Small intestine (tissue), 7 donors: ENCODE data around the gene ACADVL. TPM values are rescaled to one million over a fixed set of nuclear protein-coding genes. Genes with fewer than 3 reads are reported as not detected.

Experiments used
- DNase-seq, 2 donors: peaks; one replicate each; pipeline versions ENCODE4 v3.0.0 to v3.0.0-alpha.2; 2013
- FAIRE-seq: peaks from 2 replicates; lab custom pipeline; 2012; peaks lifted over from hg19 to GRCh38; lab: Jason Lieb, UNC
- H3K27ac ChIP-seq, 3 donors: one replicate each; pipeline ENCODE4 v1.5.1; 2013; ENCODE audit warnings: low read length in 2 of 3, mild to moderate bottlenecking in 2 of 3, control low read depth in 1 of 3, inconsistent platforms in 1 of 3, low read depth in 1 of 3, moderate library complexity in 1 of 3
- H3K27me3 ChIP-seq, 3 donors: one replicate each; pipeline ENCODE4 v1.6.1; 2013; ENCODE audit warnings: low read length in 3 of 3, inconsistent platforms in 1 of 3; ENCODE audit not compliant: control insufficient read depth in 3 of 3, insufficient read depth in 3 of 3
- H3K36me3 ChIP-seq, 3 donors: one replicate each; pipeline ENCODE4 v1.6.1; 2013; ENCODE audit warnings: low read length in 3 of 3, inconsistent platforms in 1 of 3, low read depth in 1 of 3, mild to moderate bottlenecking in 1 of 3, moderate library complexity in 1 of 3; ENCODE audit not compliant: control insufficient read depth in 3 of 3, insufficient read depth in 2 of 3
- H3K4me1 ChIP-seq, 3 donors: one replicate each; pipeline ENCODE4 v1.6.1; 2013; ENCODE audit warnings: low read length in 2 of 3, inconsistent platforms in 1 of 3, low read depth in 1 of 3, mild to moderate bottlenecking in 1 of 3, moderate library complexity in 1 of 3; ENCODE audit not compliant: control insufficient read depth in 3 of 3, insufficient read depth in 2 of 3
- H3K4me3 ChIP-seq, 3 donors: one replicate each; pipeline ENCODE4 v1.5.1; 2013; ENCODE audit warnings: low read length in 3 of 3, control low read depth in 1 of 3, inconsistent platforms in 1 of 3, low read depth in 1 of 3, mild to moderate bottlenecking in 1 of 3, moderate library complexity in 1 of 3
- H3K9me3 ChIP-seq, 2 donors: one replicate each; pipeline ENCODE4 v1.6.1; 2013; ENCODE audit warnings: low read depth in 1 of 2, low read length in 1 of 2; ENCODE audit not compliant: control insufficient read depth in 2 of 2, insufficient read depth in 1 of 2
- whole genome bisulfite sequencing, 3 donors: extraction: QIAGEN DNeasy Blood & Tissue Kit; methylation state at CpG; one replicate each; pipeline ENCODE4 v1.1.7; 2013; 5-methylcytosine and 5-hydroxymethylcytosine counted together
- polyA plus RNA-seq, 4 donors: library from polyadenylated mRNA; stranded (reverse) in 3 of 4; unstranded in 1 of 4; fragments of 200-250 nt in 3 of 4; fragments of 120-200 nt in 1 of 4; gene quantifications; one replicate each; pipeline versions ENCODE4 v1.2.1 to v1.2.3, GENCODE V29; 2013
- donor health status: healthy with polysubstance abuse.
- donor health status: control.
- donor health status: control.
- donor health status: Bipolar disorder and iron deficiency.
- donor health status: healthy.

The ACADVL gene
- polyA plus RNA-seq, 4 donors, result 424 to 2,630 (median 1,444) TPM

DNA sequence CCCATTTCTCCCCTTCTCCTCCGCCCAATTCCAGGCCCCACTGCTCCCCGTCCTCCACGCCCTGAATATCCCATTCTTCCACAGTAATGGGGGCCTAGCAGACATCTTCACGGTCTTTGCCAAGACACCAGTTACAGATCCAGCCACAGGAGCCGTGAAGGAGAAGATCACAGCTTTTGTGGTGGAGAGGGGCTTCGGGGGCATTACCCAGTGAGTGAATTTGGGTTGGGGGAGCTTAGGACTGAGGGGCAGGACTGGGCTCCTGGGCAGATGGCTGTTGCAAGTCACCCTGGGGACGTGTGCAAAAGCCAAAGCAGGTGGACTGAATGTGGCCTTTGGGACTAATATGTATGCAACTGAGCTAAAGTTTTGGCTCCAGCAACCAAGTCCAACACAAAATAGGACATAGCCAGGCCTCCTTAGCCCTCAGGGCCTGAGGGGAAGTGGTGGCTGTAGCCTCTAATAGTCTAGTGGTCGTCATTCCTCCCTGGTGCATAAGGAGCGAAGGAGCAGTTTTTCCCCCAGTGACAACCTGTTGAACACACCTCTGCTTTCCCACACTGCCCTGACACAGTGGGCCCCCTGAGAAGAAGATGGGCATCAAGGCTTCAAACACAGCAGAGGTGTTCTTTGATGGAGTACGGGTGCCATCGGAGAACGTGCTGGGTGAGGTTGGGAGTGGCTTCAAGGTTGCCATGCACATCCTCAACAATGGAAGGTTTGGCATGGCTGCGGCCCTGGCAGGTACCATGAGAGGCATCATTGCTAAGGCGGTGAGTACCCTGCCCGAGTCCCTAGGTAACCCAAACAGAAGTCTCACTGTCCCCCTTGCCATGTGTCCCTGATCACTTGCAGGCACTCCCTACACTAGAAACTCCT lies 2.6 kb downstream of the ACADVL start:
- Histone ChIP-seq H3K9me3 (no peaks in the 10 kb centered on the region), H3K4me1 (peaks cover 0 to 36% (median 8%) of the 10 kb centered on the region in 3 donors), H3K27me3 (peaks cover 0 to 3% (median 0%) of the 10 kb centered on the region in 3 donors), H3K36me3 (peaks cover 16 to 68% (median 20%) of the 10 kb centered on the region in 3 donors), H3K27ac (no peak overlapping the region), H3K4me3 (no peak overlapping the region)
- 64 to 80% (median 78%) methylated on average over 15 of the region's 15 CpGs for WGBS, 3 donors
- DNase-seq, result no peak
- FAIRE-seq, result no peak

GRCh38 chr17:7222972-7223292 lies 3.2 kb downstream of the ACADVL start:
- FAIRE-seq (no peak), DNase-seq (no peak)
- H3K4me3 ChIP-seq, result no peak overlapping the region
- H3K4me1 ChIP-seq, result peaks cover 0 to 36% (median 5%) of the 10 kb centered on the region in 3 donors
- no peaks in the 10 kb centered on the region for H3K27me3 ChIP-seq
- H3K27ac ChIP-seq, result no peak overlapping the region
- 78 to 86% (median 79%) methylated on average over 7 of the region's 7 CpGs for WGBS, 3 donors
- H3K36me3 ChIP-seq, result peaks cover 16 to 74% (median 20%) of the 10 kb centered on the region in 3 donors
- H3K9me3 ChIP-seq, result no peaks in the 10 kb centered on the region

- no peaks in the 10 kb centered on the region for H3K27me3 ChIP-seq
- H3K4me3 ChIP-seq, result no peak overlapping the region
- 85 to 88% (median 87%) methylated on average over 4 of the region's 4 CpGs for WGBS, 3 donors
- no peak overlapping the region for H3K27ac ChIP-seq
- H3K4me1 ChIP-seq, result peaks cover 0 to 34% (median 5%) of the 10 kb centered on the region in 3 donors
- no peaks in the 10 kb centered on the region for H3K9me3 ChIP-seq
- FAIRE-seq (no peak), DNase-seq (no peak)
- peaks cover 16 to 78% (median 20%) of the 10 kb centered on the region in 3 donors for H3K36me3 ChIP-seq
Observed at GRCh38 chr17:7223375-7223774, 3.6 kb downstream of the ACADVL start.

GRCh38 chr17:7224110-7224509 lies 4.4 kb downstream of the ACADVL start:
- 78 to 86% (median 80%) methylated on average over 7 to 10 of the region's 10 CpGs for WGBS, 3 donors
- FAIRE-seq (no peak), DNase-seq (no peak)
- peaks cover 16 to 85% (median 24%) of the 10 kb centered on the region in 3 donors for H3K36me3 ChIP-seq
- no peaks in the 10 kb centered on the region for H3K27me3 ChIP-seq
- peaks cover 0 to 27% (median 5%) of the 10 kb centered on the region in 3 donors for H3K4me1 ChIP-seq
- H3K27ac ChIP-seq, result no peak overlapping the region
- H3K9me3 ChIP-seq, result no peaks in the 10 kb centered on the region
- no peak overlapping the region for H3K4me3 ChIP-seq

DNA sequence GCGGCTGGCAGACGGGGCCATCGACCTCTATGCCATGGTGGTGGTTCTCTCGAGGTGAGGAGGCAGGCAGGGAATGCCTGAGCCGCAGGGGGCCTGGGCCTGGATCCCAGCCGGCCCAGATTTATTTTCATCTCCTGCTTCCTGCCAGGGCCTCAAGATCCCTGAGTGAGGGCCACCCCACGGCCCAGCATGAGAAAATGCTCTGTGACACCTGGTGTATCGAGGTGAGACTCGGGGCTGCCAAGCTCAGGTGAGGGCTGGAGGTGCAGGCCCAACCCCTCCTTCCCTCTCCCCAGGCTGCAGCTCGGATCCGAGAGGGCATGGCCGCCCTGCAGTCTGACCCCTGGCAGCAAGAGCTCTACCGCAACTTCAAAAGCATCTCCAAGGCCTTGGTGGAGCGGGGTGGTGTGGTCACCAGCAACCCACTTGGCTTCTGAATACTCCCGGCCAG lies 4.9 kb downstream of the ACADVL start:
- Histone ChIP-seq H3K27me3 (no peaks in the 10 kb centered on the region), H3K27ac (no peak overlapping the region), H3K4me3 (no peak overlapping the region), H3K9me3 (no peaks in the 10 kb centered on the region), H3K36me3 (peaks cover 20 to 91% (median 25%) of the 10 kb centered on the region in 3 donors), H3K4me1 (peaks cover 0 to 22% (median 5%) of the 10 kb centered on the region in 3 donors)
- no peak for DNase-seq
- no peak for FAIRE-seq
- WGBS, 3 donors, result 58 to 71% (median 70%) methylated on average over 15 of the region's 15 CpGs

DNA sequence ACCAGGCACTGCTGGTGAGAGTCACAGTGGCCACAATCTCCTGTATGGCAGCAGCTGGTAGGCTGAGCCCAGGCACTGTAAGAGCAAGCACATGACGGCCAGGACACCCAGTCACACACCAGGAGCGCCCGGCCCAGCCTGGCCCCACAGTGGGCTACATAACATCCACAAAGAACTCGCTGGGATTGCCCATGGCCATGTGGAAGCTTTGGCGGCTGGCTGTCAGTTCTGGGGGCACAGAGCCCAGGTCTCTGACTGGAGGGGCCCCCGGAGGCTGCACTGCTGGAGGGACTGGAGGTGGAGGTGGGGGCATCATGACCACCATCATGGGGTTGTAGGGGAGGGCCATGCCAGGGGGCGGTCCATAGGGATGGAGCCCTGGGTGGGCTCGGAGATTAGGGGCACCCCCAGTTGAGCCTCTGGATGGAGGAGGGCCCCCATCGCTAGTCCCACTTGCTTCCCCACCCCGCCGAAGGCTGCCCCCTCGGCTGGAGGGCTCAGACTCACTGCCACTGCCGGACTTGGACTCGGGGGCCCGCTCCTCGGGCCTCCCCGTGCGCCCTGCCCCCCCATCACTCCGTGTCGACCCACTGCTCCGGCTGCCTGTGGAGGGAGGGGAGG lies 6.1 kb downstream of the ACADVL start:
- no peak overlapping the region for H3K27ac ChIP-seq
- peaks cover 20 to 100% (median 27%) of the 10 kb centered on the region in 3 donors for H3K36me3 ChIP-seq
- 77 to 88% (median 83%) methylated on average over 14 to 21 of the region's 21 CpGs for WGBS, 3 donors
- FAIRE-seq, result no peak
- peaks cover 0 to 15% (median 3%) of the 10 kb centered on the region in 3 donors for H3K4me1 ChIP-seq
- no peak for DNase-seq
- no peak overlapping the region for H3K4me3 ChIP-seq
- no peaks in the 10 kb centered on the region for H3K9me3 ChIP-seq
- H3K27me3 ChIP-seq, result no peaks in the 10 kb centered on the region

- no peak for DNase-seq
- H3K27ac ChIP-seq, result no peak overlapping the region
- H3K4me3 ChIP-seq, result no peak overlapping the region
- no peak for FAIRE-seq
- peaks cover 0 to 8% (median 0%) of the 10 kb centered on the region in 3 donors for H3K4me1 ChIP-seq
- peaks cover 17 to 95% (median 27%) of the 10 kb centered on the region in 3 donors for H3K36me3 ChIP-seq
- H3K27me3 ChIP-seq, result no peaks in the 10 kb centered on the region
- no peaks in the 10 kb centered on the region for H3K9me3 ChIP-seq
- WGBS, 3 donors, result 92 to 94% (median 94%) methylated on average over 30 to 31 of the region's 31 CpGs
Observed at GRCh38 chr17:7226721-7227710, 7.3 kb downstream of the ACADVL start.
